ENCODE measurements around the gene HELZ2. TPM values are rescaled to one million over a fixed set of nuclear protein-coding genes. Genes with fewer than 3 reads are reported as not detected.

The HELZ2 gene
- polyA plus RNA-seq, 1 of the 3 experiments (the other 2 are of a cell fraction): 7.6 TPM

DNA sequence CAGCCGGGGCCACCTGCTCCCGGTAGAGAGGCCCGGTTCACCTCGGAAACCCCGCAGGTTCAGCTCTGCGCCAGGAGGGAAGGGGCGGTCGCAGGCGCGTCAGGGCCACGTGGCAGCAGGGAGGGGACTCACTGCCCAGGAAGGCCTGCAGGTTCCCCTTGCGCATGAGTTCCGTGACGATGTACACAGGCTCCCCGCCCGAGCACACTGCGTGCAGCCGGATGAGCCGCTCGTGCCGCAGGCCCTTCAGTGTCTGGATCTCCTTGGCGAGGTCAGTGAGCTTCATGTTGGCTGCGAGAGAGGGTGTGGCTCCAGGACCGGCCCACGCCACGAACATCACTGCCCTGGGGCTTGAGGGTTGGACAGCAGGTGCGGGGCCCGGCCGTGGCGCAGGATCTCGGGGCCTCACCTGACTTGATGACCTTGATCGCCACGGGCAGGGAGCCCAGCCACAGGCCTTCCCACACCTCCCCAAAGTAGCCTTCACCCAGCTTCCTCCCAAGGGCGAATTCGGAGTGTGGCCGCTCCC, 31.9 kb downstream of the HELZ2 start (continued):
- no peak for TF ChIP-seq SIN3A (IDR thresholded peaks at IDR 0.05; ENCODE audit: borderline replicate concordance, low read depth, low read length)
- TF ChIP-seq TCF12 (IDR thresholded peaks at IDR 0.05): no peak
- no peak for TF ChIP-seq EP300 (IDR thresholded peaks at IDR 0.05; ENCODE audit: borderline replicate concordance in 1 of 2, low read depth in 1 of 2, low read length in 1 of 2)
- TF ChIP-seq TEAD4 (IDR thresholded peaks at IDR 0.05; ENCODE audit: borderline replicate concordance, insufficient read depth): no peak
- no peak for TF ChIP-seq EZH2phosphoT487 (IDR thresholded peaks at IDR 0.05; ENCODE audit: borderline replicate concordance, low read depth)
- no peak for TF ChIP-seq NRF1 (IDR thresholded peaks at IDR 0.05; ENCODE audit: low read depth, low read length)
- TF ChIP-seq YY1 (IDR thresholded peaks at IDR 0.05; ENCODE audit: low read depth): no peak
- no peak for TF ChIP-seq RFX5 (IDR thresholded peaks at IDR 0.05; ENCODE audit: low read length)
- no peak for TF ChIP-seq RAD21 (IDR thresholded peaks at IDR 0.05; ENCODE audit: low read length)
- no peak for TF ChIP-seq SMC3 (IDR thresholded peaks at IDR 0.05; ENCODE audit: low read depth, low read length)
- no peak for TF ChIP-seq ELF1 (IDR thresholded peaks at IDR 0.05)
- no peak for TF ChIP-seq POLR2AphosphoS5 (IDR thresholded peaks at IDR 0.05; ENCODE audit: low read depth, low read length)

DNA sequence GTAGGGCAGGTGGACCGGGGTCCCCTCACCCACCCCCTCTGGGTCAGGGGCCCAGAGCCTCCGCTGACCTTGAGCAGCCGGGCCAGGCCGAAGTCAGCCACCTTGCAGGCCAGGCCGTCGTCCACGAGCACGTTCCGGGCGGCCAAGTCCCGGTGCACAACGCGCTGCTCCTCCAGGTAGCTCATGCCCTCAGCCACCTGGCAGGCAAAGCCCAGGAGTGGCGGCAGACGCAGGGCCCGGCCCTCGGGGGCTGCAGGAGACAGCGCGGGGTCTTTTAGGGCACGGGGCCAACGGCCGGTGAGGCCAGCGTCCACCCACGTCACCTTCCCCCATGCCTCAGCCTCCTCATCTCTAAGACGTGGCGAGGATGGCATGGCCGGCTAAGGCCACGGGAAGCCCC, 32.7 kb downstream of the HELZ2 start:
- TF ChIP-seq RFX5 (IDR thresholded peaks at IDR 0.05; ENCODE audit: low read length): no peak
- TF ChIP-seq FOXJ3 (CRISPR knock-in tag; IDR thresholded peaks at IDR 0.05): no peak
- no peak for TF ChIP-seq CHD2 (IDR thresholded peaks at IDR 0.05; ENCODE audit: low read length, partially characterized antibody)
- no peak for TF ChIP-seq RAD21 (IDR thresholded peaks at IDR 0.05; ENCODE audit: low read length)
- TF ChIP-seq RXRA (IDR thresholded peaks at IDR 0.05; ENCODE audit: borderline replicate concordance, low read depth): no peak
- no peak for TF ChIP-seq NFIC (IDR thresholded peaks at IDR 0.05; ENCODE audit: borderline replicate concordance)
- TF ChIP-seq, protein P1, sequence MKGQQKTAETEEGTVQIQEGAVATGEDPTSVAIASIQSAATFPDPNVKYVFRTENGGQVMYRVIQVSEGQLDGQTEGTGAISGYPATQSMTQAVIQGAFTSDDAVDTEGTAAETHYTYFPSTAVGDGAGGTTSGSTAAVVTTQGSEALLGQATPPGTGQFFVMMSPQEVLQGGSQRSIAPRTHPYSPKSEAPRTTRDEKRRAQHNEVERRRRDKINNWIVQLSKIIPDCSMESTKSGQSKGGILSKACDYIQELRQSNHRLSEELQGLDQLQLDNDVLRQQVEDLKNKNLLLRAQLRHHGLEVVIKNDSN (IDR thresholded peaks at IDR 0.05; ENCODE audit: borderline replicate concordance, low read depth): no peak
- TF ChIP-seq ZBTB33 (IDR thresholded peaks at IDR 0.05; ENCODE audit: borderline replicate concordance, low read depth): no peak
- TF ChIP-seq TCF12 (IDR thresholded peaks at IDR 0.05): no peak
- TF ChIP-seq SMC3 (IDR thresholded peaks at IDR 0.05; ENCODE audit: low read depth, low read length): no peak
- TF ChIP-seq GATA2 (CRISPR knock-in tag; IDR thresholded peaks at IDR 0.05): no peak
- TF ChIP-seq FOSL2 (IDR thresholded peaks at IDR 0.05; ENCODE audit: borderline replicate concordance, low read depth): no peak
- no peak for TF ChIP-seq TAF1 (IDR thresholded peaks at IDR 0.05; ENCODE audit: borderline replicate concordance, low read depth, low read length)
- TF ChIP-seq EP300 (IDR thresholded peaks at IDR 0.05; ENCODE audit: borderline replicate concordance in 1 of 2, low read depth in 1 of 2, low read length in 1 of 2): no peak
- no peak overlapping the region for H3K4me2 ChIP-seq
- H3K27ac ChIP-seq (ENCODE audit: low read depth in 2 of 2, low read length in 1 of 2): no peak overlapping the region
- no CpG with 5 or more reads among the region's 28 CpGs for WGBS (ENCODE audit: low lambda C conversion rate)
- no peak overlapping the region for H3K4me3 ChIP-seq (ENCODE audit: low read depth in 2 of 2, low read length in 1 of 2)
- DNase-seq: no peak
- peaks cover 0 to 28% of the 10 kb centered on the region in 2 experiments; a peak in 1 of 4 replicates for H3K4me1 ChIP-seq (ENCODE audit: control insufficient read depth in 1 of 2, insufficient read depth in 2 of 2, low read depth in 1 of 2, low read length in 1 of 2)
- H3F3A ChIP-seq (replicated peaks; ENCODE audit: insufficient read depth): no peaks in the 10 kb centered on the region
- no peaks in the 10 kb centered on the region for H4K20me1 ChIP-seq (ENCODE audit: insufficient read depth)
- H3K27me3 ChIP-seq (ENCODE audit: insufficient read depth): no peaks in the 10 kb centered on the region
- ChIA-PET CTCF (interaction anchor here (1.1 to 5.4 kb wide), 2 partner anchors 433 to 497 kb away, joined by 3 to 42 read pairs; no protein-coding TSS in a partner anchor), POLR2A (no interaction called here)
- no peaks in the 10 kb centered on the region for H3K9me2 ChIP-seq
- no peak overlapping the region for H3K9ac ChIP-seq
- H2AFZ ChIP-seq (ENCODE audit: low read depth): no peak overlapping the region
- H3K36me3 ChIP-seq (replicated peaks in 1 of 2; ENCODE audit: control insufficient read depth in 1 of 2, insufficient read depth in 2 of 2, low read length in 1 of 2): no peaks in the 10 kb centered on the region
- H3K79me2 ChIP-seq (ENCODE audit: insufficient read depth): no peaks in the 10 kb centered on the region
- H3K9me3 ChIP-seq: no peaks in the 10 kb centered on the region

All from SK-N-SH (cell line).